ENCODE results near the gene SMIM41.

SMIM41 gene

DNA sequence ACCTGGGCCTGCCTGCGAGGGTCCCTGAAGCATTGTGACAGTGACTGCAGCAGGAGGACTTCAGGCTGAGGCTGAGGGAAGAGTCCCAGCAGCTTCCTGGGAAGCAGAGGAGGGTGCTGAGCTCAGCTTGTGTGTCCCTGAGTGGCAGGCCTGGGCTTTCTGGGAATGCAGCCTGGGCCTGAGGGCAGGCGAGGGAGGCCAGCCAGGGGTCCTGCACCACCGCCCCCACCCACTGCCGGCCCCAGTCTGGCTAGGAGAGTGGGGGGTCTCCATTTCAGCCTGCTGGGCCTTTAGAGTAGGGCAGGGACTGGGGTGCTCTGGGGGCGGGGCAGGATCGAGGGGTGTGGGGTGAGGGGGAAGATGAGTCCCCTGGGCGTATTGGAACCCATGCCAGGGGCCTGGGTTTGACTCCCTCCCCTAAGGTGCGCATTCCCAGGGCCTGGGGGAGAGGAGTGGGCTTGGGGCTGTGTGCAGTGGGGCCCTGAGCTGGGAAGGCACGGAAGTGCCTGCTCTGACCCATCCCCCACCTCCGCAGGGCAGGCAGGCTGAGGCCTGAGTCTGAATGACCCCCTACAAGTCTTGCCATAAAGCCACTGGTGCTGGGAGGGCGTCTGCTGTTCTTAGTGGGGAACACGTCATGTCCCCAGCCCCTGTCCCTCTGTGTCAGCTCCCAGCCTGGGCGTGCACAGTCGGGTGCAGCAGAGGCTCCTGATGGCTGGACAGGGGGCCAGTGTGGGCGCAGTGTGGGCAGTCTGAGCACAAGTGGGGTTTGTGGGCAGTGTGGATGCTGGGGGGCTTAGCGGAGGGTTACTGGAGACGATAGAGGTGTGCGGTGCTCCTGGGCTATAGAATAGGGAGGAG, 66.0 kb downstream of the SMIM41 start:
- H3K4me3 ChIP-seq (ENCODE audit: low read length in 2 of 2), result no peak overlapping the region
- peaks cover 20% of the 10 kb centered on the region for H3K4me1 ChIP-seq (ENCODE audit: control insufficient read depth, insufficient read depth, low read length)
- H3K9ac ChIP-seq (ENCODE audit: low read length in 2 of 2), result no peak overlapping the region
- no peak overlapping the region for H3K27ac ChIP-seq (ENCODE audit: low read length)
- no peaks in the 10 kb centered on the region for H3K9me3 ChIP-seq (ENCODE audit: control insufficient read depth in 2 of 2, low read length in 2 of 2)
- no peaks in the 10 kb centered on the region for H3K36me3 ChIP-seq (ENCODE audit: control insufficient read depth in 2 of 2, insufficient read depth in 2 of 2, low read length in 2 of 2)
- H3K27me3 ChIP-seq (ENCODE audit: control insufficient read depth in 1 of 2, insufficient read depth in 2 of 2, low read length in 2 of 2), result no peaks in the 10 kb centered on the region

DNA sequence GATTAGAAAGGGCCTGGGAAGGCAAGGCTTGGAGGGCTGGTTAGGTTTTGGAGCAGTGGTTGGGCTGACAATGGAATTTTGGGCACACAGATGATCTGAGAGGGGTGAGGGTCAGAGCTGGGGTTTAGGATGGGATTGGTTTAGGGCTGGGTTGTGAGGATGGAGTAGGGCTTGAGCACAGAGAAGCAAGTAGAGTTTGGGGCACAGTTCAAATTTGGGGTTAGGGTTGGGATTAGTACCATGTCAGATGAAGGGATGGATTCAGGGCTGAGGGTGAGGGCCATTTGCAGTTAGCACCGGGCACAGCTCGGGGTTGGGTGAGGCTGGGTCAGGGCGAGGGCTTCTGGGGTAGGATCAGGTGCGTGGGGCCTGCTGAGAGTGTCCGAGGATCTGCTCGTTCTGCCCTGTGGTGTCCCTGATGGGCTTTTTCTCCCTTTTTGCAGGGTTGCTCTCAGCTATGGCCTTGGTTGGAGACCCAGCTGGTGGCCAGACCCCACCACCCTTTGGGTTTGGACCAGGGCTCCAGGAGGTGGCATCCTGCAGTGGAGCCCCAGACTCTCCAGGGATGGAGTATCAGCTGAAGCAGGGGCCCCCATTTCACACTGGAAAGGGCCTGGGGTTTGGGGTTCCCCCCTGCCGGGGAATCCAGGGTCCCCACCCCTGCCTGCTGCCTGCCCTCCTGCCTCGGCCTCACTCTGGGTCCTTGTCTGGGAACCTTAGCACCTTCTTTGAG, 66.8 kb downstream of the SMIM41 start:
- H3K36me3 ChIP-seq (ENCODE audit: control insufficient read depth in 2 of 2, insufficient read depth in 2 of 2, low read length in 2 of 2), result no peaks in the 10 kb centered on the region
- H3K4me1 ChIP-seq (ENCODE audit: control insufficient read depth, insufficient read depth, low read length), result peaks cover 20% of the 10 kb centered on the region
- H3K27me3 ChIP-seq (ENCODE audit: control insufficient read depth in 1 of 2, insufficient read depth in 2 of 2, low read length in 2 of 2), result no peaks in the 10 kb centered on the region
- H3K4me3 ChIP-seq (ENCODE audit: low read length in 2 of 2), result no peak overlapping the region
- no peak overlapping the region for H3K27ac ChIP-seq (ENCODE audit: low read length)
- no peak overlapping the region for H3K9ac ChIP-seq (ENCODE audit: low read length in 2 of 2)
- no peaks in the 10 kb centered on the region for H3K9me3 ChIP-seq (ENCODE audit: control insufficient read depth in 2 of 2, low read length in 2 of 2)

DNA sequence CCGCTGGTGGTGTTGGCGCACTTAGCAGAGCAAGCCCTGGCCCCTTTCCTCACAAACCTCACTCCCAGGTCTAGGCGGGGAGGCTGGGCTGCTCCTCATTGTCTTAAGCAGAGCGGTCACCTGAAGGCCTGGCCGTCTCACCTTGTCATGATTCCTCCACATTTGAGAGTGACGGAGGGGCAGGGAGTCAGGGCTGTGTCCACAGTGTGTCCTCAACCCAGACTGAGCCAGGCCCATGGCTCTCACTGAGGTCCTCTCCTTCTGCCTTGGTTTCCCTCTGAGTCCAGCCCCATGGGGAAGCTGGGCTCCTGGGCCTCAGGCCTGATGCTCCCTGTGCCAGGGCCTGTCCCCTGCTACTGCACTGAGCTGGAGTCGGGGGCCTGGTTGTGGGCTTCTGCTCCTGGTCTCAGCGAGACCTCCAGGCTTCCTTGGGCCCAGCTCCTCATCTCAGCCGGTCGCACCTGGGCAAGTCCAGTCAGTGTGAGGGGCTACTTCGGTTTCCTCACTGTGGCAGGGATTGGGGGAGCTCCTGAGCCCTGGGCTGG, 67.4 kb downstream of the SMIM41 start:
- no peaks in the 10 kb centered on the region for H3K36me3 ChIP-seq (ENCODE audit: control insufficient read depth in 2 of 2, insufficient read depth in 2 of 2, low read length in 2 of 2)
- H3K9me3 ChIP-seq (ENCODE audit: control insufficient read depth in 2 of 2, low read length in 2 of 2), result no peaks in the 10 kb centered on the region
- peak overlapping the region; percentile 18 for H3K27ac ChIP-seq (ENCODE audit: low read length)
- H3K9ac ChIP-seq (ENCODE audit: low read length in 2 of 2), result peak overlapping the region in 1 of 2 donors; percentile 23
- H3K27me3 ChIP-seq (ENCODE audit: control insufficient read depth in 1 of 2, insufficient read depth in 2 of 2, low read length in 2 of 2), result no peaks in the 10 kb centered on the region
- peaks cover 22% of the 10 kb centered on the region for H3K4me1 ChIP-seq (ENCODE audit: control insufficient read depth, insufficient read depth, low read length)
- H3K4me3 ChIP-seq (ENCODE audit: low read length in 2 of 2), result no peak overlapping the region

DNA sequence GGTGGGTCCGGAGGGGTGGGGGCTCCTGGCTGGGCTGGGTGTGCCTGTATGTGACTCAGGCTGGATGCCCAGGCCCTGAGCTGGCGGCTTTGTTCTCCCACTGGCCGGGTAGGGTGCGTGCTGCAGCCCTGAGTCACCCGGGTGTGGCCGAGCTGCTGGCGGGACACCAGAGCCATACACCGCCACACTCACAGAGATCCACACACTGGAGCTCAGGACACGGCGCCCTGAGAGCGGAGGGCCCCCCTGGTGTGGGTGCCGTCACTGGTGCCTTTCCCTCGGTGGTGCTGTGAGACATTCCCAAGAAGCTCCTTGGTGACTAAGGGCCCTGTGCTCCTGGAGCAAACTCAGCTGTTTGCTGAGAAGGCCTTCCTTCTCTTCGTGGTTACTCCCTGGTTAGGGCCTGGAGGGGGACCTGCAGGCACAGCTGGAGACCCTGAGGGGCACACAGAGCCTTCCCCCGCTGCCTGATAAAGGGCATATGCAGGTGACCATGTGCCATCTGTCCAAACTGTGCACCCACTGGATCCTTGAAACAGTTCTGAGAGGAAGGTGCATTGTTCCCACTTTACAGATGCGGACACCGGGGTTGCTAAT, 68.0 kb downstream of the SMIM41 start:
- peaks cover 27% of the 10 kb centered on the region for H3K4me1 ChIP-seq (ENCODE audit: control insufficient read depth, insufficient read depth, low read length)
- no peaks in the 10 kb centered on the region for H3K9me3 ChIP-seq (ENCODE audit: control insufficient read depth in 2 of 2, low read length in 2 of 2)
- H3K9ac ChIP-seq (ENCODE audit: low read length in 2 of 2), result peak overlapping the region in 1 of 2 donors; percentile 42
- no peaks in the 10 kb centered on the region for H3K36me3 ChIP-seq (ENCODE audit: control insufficient read depth in 2 of 2, insufficient read depth in 2 of 2, low read length in 2 of 2)
- H3K27ac ChIP-seq (ENCODE audit: low read length), result peak overlapping the region; percentile 18
- peaks cover 0 to 5% of the 10 kb centered on the region in 2 donors for H3K27me3 ChIP-seq (ENCODE audit: control insufficient read depth in 1 of 2, insufficient read depth in 2 of 2, low read length in 2 of 2)
- H3K4me3 ChIP-seq (ENCODE audit: low read length in 2 of 2), result no peak overlapping the region

DNA sequence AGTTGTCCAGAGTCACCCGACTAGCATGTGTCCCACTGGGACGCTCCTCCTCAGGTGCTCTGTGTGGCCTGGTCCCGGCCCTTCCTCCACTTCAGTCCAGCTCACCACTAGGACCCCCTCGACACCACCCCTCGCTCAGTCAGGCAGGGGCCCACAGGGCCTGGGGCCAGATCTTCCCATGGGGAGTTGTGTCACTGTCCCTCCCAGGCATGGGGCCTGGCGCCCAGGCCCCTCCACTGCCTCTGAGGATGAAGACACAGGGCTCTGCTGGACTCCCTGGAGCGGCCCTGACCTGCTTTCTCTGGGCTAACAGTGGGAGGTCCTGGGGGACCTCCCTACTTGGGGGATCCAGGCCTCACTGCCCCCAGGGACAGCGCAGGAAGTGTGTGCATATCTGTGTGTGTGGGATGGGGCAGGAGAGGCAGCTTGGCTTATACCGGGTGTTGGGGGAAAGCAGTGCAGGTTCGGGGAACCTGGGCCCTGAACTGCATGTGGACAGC, 68.5 kb downstream of the SMIM41 start:
- H3K27ac ChIP-seq (ENCODE audit: low read length), result peak overlapping the region; percentile 18
- H3K9me3 ChIP-seq (ENCODE audit: control insufficient read depth in 2 of 2, low read length in 2 of 2), result no peaks in the 10 kb centered on the region
- no peaks in the 10 kb centered on the region for H3K36me3 ChIP-seq (ENCODE audit: control insufficient read depth in 2 of 2, insufficient read depth in 2 of 2, low read length in 2 of 2)
- no peak overlapping the region for H3K4me3 ChIP-seq (ENCODE audit: low read length in 2 of 2)
- H3K9ac ChIP-seq (ENCODE audit: low read length in 2 of 2), result peak overlapping the region in 1 of 2 donors; percentile 42
- H3K4me1 ChIP-seq (ENCODE audit: control insufficient read depth, insufficient read depth, low read length), result peaks cover 29% of the 10 kb centered on the region
- H3K27me3 ChIP-seq (ENCODE audit: control insufficient read depth in 1 of 2, insufficient read depth in 2 of 2, low read length in 2 of 2), result peaks cover 0 to 10% of the 10 kb centered on the region in 2 donors

DNA sequence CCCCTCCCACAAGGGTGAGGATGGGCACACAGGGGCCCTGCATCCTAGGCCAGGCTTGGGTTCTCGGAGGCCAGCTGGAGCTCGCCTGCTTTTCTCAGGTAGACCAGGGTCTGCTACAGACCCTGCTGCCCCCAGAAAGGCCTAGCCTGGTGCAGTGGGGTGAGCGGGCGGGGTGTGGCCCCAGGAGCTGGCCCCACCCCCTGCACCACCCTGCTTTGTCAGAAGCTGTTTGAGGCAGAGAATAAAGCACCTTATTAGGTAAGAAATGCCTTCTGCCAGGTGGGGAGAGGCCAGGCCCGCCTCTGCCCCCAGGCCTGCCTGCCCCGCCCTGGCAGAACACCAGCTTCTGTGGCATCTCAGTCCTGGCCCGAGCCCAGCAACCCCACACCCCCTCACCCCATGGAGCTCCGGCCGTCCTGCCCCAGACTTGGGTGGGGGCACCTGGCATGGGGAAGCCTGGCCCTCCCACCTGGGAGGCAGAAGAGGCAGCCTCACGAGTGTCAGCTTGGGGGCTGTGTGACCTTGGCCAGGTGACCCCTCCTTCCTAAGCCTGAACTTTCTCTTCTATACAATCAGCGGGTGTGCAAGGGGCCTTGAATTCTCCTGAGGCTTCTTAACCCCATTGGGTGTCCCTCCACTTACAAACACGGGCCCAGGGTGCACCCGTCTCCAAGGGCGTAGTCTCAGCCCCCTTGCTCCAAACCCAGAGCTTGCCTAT, 69.1 kb downstream of the SMIM41 start:
- no peak overlapping the region for H3K9ac ChIP-seq (ENCODE audit: low read length in 2 of 2)

DNA sequence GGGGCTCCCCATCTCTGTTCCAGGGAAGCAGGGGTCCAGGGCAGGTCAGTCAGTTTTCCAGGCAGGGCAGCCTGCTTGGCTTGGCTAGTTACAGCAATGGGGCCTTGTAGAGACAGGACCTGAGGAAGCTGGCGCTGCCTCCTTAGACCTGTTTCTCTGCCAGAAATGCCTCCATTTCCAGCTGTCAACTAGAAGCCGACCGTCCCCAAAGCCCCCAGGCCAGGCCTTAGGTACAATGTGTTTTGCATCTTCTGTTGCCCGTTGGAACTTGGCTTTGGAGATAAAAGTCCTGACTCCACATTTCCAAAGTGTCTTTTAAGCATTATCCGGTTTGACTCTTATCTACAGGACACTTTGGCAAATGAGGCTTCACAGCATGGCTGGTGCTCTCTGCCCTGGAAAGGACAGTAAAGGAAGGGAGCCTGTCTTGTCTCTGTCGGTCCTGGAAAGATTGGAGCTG, 69.7 kb downstream of the SMIM41 start:
- no peaks in the 10 kb centered on the region for H3K9me3 ChIP-seq (ENCODE audit: control insufficient read depth in 2 of 2, low read length in 2 of 2)
- no peak overlapping the region for H3K9ac ChIP-seq (ENCODE audit: low read length in 2 of 2)
- H3K27me3 ChIP-seq (ENCODE audit: control insufficient read depth in 1 of 2, insufficient read depth in 2 of 2, low read length in 2 of 2), result peaks cover 0 to 13% of the 10 kb centered on the region in 2 donors
- peaks cover 29% of the 10 kb centered on the region for H3K4me1 ChIP-seq (ENCODE audit: control insufficient read depth, insufficient read depth, low read length)
- H3K27ac ChIP-seq (ENCODE audit: low read length), result no peak overlapping the region
- no peak overlapping the region for H3K4me3 ChIP-seq (ENCODE audit: low read length in 2 of 2)
- no peaks in the 10 kb centered on the region for H3K36me3 ChIP-seq (ENCODE audit: control insufficient read depth in 2 of 2, insufficient read depth in 2 of 2, low read length in 2 of 2)

More for the DNA sequence above, 69.1 kb downstream of the SMIM41 start:
- H3K9me3 ChIP-seq (ENCODE audit: control insufficient read depth in 2 of 2, low read length in 2 of 2), result no peaks in the 10 kb centered on the region
- no peak overlapping the region for H3K27ac ChIP-seq (ENCODE audit: low read length)
- peaks cover 29% of the 10 kb centered on the region for H3K4me1 ChIP-seq (ENCODE audit: control insufficient read depth, insufficient read depth, low read length)
- peaks cover 0 to 13% of the 10 kb centered on the region in 2 donors for H3K27me3 ChIP-seq (ENCODE audit: control insufficient read depth in 1 of 2, insufficient read depth in 2 of 2, low read length in 2 of 2)
- H3K4me3 ChIP-seq (ENCODE audit: low read length in 2 of 2), result no peak overlapping the region
- no peaks in the 10 kb centered on the region for H3K36me3 ChIP-seq (ENCODE audit: control insufficient read depth in 2 of 2, insufficient read depth in 2 of 2, low read length in 2 of 2)

DNA sequence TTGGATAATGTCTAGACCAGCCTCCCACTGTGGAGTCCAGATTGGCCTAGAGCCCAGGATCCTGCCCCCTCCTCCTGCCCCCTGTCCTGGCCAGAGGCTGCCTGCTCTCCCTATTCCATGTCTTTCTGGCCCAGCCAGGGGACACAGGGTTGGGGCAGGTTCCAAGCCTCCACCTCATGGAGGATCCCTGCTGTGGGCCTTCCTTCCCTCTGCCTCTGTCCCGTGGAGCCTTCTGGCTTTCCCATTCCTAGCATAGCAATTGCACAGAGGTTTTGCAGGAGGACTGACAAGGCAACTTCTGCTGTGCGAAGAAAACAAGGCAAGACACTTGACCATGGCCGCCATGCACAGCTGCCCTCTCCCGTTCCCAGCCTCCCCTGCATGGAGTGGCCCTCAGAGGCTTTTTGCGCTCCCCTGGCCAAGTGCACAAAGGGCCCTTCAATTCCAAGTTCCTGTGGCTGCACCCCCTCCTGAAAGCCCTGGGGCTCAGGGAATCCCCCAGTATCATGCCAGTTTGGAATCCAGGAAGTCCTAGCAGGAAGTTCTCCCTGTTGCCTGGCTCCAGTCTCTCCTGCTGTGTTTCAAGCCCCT, 70.2 kb downstream of the SMIM41 start:
- Histone ChIP-seq H3K27me3 (ENCODE audit: control insufficient read depth in 1 of 2, insufficient read depth in 2 of 2, low read length in 2 of 2) (peaks cover 0 to 13% of the 10 kb centered on the region in 2 donors), H3K9ac (ENCODE audit: low read length in 2 of 2) (no peak overlapping the region), H3K4me1 (ENCODE audit: control insufficient read depth, insufficient read depth, low read length) (peaks cover 29% of the 10 kb centered on the region), H3K36me3 (ENCODE audit: control insufficient read depth in 2 of 2, insufficient read depth in 2 of 2, low read length in 2 of 2) (no peaks in the 10 kb centered on the region), H3K9me3 (ENCODE audit: control insufficient read depth in 2 of 2, low read length in 2 of 2) (no peaks in the 10 kb centered on the region), H3K4me3 (ENCODE audit: low read length in 2 of 2) (no peak overlapping the region), H3K27ac (ENCODE audit: low read length) (no peak overlapping the region)

DNA sequence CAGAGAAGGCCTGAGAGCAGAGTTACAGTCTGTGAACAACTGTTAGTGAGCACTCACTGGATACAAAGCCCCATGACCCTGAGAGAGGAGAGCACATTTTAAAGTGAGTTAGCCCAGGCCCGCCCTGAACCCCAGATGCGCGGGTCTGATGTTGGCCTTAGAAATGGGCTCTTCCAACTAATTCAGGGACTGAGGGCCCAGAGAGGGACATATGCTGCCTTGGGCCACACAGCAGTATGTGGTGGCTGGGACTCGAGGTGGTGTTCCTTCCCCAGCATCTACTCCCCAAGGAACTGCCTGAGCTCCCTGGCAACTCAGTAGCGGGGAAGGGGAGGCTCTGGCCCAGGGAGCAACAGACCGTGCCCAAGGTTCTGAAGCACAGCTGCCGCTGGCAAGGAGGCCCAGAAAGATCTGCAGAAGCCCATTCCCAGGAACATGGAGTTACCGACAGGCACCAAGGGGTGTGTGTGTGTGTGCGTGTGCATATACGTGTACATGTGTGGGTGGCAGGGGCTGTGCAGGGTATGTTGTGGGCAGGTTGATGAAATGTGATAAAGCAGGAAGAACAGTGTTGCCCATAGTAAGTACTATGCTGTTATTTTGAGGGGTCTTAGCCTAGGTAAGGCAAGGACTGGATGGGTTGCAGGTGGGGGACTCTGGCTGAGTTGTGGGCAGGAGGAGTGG, 71.8 kb downstream of the SMIM41 start:
- no peak overlapping the region for H3K4me3 ChIP-seq (ENCODE audit: low read length in 2 of 2)
- H3K9ac ChIP-seq (ENCODE audit: low read length in 2 of 2), result no peak overlapping the region
- peaks cover 29% of the 10 kb centered on the region for H3K4me1 ChIP-seq (ENCODE audit: control insufficient read depth, insufficient read depth, low read length)
- H3K27me3 ChIP-seq (ENCODE audit: control insufficient read depth in 1 of 2, insufficient read depth in 2 of 2, low read length in 2 of 2), result peaks cover 0 to 13% of the 10 kb centered on the region in 2 donors
- H3K27ac ChIP-seq (ENCODE audit: low read length), result no peak overlapping the region
- H3K9me3 ChIP-seq (ENCODE audit: control insufficient read depth in 2 of 2, low read length in 2 of 2), result no peaks in the 10 kb centered on the region
- H3K36me3 ChIP-seq (ENCODE audit: control insufficient read depth in 2 of 2, insufficient read depth in 2 of 2, low read length in 2 of 2), result no peaks in the 10 kb centered on the region

All from stomach smooth muscle (tissue), 2 donors.